D341Med (cell line): Measurements from ENCODE around the gene CFAP45.

Experiments
- DNase-seq: peaks from one replicate; pipeline ENCODE4 v3.0.0; 2012; ENCODE audit warnings: low spot score

The CFAP45 gene

DNA sequence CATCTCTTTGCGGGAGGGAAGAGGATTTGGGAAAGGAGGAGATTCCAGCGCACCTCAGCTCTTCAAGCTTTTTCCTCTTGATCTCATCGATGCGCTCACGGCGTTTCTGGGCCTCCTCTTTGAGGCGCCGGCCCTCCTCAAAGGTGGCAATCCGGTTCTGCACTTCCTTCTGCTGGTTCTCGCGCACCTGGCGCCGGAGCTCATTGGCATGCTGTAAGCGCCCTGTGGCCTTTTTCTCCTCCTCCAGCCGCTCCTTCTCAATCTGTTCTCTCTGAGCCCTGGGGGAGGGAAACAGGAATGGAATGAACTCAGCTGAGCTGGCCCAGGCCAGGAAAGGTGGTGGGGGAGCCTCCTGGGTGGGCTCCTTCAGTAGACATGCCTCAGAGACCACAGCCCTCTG, 27.1 kb downstream of the CFAP45 start:
- DNase-seq = no peak

DNA sequence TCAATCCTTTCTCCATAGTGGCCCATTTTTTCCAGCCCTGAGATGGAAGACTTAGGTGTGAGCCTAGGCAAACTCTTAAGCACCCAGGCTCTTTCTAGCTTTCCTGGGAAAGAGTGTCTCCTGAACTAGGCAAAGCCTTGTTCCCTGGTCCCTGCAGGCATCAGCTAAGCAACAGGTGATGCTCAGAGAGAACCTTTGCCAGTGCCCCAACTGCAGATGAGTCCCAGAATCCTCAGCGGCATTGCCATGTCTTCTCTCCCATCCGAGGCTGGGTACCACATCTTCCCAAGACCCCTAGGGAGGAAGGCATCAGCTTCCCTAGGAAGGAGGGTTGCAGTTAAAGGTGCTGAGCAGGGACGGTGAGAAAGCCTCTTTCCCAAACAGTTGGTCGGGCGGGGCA, 29.3 kb downstream of the CFAP45 start:
- DNase-seq = no peak

DNA sequence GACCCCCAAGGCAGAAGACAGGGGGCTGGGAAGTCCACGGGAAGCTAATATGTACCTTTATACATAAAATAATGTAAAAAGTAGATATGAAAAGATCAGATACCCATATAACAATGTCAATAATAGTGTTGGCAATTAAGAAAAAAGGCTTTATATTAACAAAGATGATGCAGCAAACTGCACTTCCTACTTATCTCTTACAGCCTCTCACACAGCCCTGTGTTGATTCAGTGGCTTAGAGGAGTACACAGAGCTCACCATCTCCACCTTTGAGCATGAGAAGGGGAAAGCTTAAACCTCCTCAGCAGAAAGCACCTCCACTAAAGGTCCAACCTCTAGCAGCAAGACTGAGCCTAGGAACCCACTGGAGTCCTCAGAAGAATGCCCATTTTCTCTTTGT, 30.4 kb downstream of the CFAP45 start:
- DNase-seq = no peak

DNA sequence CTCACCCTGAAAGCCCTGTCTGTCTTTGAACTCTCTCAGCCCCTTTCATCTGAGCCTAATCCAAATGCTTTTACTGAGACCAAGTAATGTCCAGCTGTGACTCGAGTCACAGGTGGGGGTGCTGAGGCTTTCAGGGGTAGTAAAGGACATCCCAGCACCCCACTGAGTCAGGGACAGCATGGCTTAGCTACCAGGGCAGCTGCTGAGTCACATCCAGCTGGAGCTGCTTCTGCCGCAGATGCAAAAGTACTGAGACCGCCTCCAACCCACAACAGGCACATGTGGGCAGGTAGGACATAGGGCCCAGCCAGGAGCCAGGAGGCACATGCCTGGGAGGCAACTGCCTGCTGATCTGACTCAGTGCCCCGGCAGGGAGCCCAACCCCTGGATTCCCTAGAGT, 30.8 kb downstream of the CFAP45 start:
- no peak for DNase-seq

DNA sequence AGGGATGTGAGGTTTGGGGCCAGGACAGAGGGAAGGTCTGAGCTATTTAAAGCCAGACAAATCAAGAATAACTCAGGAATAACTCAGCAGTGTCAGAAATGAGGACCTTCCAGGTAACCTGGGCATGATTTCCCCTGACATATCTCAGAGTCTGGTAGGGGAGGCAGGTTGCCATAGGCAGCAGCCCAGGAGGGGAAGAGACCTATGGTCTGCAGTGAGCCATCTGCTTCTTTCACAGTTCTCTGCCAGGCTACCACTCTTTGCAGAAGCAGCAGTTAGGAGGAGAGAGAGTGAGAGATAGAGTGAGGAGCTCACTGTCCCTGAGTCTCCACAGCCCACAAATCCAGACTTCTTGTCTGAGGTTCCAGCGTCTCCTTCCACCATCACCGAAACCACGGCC, 31.2 kb downstream of the CFAP45 start:
- no peak for DNase-seq

DNA sequence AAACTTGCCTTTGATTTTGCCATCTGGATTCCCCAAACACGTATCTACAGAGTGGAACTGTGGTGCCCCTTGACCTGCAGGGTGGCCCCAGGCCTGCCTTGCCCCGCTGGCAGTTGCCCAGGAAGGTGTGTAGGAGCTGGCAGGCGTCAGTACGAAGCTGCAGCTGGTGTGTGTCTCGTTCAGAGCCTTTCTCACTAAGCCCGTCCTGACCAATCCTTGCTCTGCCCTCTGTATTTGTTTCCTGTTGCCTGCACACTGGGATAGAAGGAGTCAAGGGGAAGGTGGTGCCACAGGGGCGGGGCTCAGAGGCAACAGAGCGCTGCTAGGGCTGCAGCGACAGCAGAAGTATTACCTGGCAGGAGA, 32.3 kb downstream of the CFAP45 start:
- peak; percentile 84 for DNase-seq

DNA sequence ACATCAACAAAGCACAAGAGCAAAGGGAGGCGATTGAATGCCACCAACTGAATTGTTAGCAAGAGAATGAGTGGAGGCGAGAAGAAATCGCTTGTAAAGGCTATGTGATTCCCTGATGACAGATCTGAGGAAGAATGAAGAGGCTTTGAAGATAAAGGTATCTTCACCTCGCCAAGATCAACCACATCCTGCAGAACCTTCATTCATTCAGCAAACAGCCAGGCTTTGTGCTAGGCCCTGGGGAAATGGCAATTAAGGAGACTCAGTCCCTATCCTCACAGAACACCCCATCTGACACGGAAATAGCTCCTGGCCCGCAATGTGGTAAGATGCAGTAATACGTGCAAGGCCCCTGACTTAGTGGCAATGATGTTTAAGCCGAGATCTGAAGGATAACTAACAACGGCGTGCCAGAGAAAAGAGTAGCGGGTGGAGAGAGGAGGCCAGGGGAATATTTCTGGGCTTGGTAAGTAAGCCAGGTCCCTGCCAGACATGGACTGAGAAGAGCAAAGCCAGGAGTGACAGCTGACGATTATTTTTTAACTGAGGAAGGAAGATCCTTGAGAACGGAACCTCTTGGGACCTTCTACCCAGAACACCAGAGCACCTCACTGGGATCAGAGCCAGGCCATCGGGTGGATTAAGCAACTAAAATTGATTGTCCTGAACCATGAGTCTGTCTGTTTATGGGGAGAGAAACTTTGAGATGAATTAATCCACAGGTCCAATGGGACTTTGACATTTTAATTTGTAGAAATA, 32.9 kb downstream of the CFAP45 start:
- peak; percentile 55 for DNase-seq

DNA sequence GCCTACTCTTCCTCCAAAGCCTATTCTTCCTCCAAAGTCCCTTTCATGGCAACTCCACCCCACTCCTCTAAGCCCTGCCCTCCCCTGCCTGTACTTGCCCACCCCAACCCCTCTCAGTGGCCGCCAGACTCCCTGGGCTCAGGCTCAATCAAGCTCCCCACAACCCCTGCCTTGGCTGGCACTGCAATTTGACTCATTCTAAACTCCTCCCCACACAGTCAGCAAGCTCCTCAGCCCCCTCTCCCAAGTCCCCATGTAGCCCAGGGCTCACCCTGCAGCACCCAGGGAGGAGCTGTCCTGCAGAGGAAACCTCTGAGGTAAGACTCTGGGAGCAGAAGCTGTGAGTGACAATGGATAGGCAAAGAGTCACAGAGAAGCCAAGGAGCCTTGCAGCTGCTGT, 33.9 kb downstream of the CFAP45 start:
- DNase-seq = no peak

DNA sequence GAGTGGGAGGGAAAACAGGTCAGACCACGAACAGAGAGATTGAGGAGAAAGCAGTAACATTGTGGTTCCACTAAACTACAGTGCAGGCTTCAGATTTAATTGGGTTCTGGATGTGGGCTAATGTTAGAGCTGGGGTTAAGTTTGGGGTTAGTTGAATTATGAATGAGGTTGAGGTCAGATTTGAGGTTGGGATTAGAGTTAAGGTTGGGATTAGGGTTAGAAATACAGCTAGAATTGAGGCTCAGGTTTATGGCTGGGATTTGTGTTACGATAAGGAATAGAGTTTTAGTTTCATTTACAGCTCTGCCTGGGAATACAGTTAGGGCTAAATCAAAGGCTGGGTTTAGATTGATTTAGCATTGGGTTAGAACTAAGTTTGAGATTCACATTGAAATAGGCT, 35.7 kb downstream of the CFAP45 start:
- no peak for DNase-seq

DNA sequence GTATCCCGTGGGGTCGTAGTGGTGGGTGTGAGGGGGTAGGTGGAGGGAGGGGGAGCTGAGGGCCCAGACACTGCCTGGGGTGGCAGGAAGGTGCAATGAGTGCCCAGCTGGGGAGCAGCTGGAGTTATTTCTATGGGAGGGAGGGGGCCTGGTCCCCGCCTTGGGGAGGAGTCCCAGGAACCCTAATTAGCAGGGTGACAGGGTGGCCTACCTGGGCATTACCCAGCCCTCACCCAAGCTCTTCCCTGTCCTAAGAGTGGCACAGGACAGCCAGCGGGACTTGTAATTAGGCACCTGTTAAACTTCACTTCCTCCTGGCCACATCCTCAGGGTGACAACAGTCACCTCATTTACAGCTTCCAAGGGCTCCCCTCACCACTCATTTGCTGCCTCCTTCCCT, 37.4 kb downstream of the CFAP45 start, which contains the start of gene VSIG8:
VSIG8 (minus strand) TSS at position 101 of the 400 bp plus-strand sequence. CDS start 136 bp downstream, outside the sequence.
- DNase-seq = no peak

DNA sequence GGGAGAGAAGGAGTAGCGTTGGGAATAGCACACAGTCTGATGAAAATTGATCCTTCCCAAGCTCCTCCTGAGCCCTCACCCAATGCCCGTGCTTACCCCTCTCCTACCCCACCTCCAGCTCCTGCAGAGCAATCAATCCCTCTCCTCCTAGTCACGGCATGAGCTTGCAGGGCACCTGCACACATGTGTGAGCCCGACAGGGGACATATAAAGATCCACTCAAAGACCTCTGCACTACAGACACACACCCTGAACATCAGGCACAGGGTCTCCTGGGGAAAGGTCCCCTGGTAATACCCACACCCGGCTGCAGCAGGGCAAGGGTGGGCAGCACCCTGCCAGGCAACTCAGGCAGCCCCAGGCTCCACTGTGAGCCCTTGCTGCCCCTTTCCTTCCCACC, 37.9 kb downstream of the CFAP45 start:
- DNase-seq = no peak

DNA sequence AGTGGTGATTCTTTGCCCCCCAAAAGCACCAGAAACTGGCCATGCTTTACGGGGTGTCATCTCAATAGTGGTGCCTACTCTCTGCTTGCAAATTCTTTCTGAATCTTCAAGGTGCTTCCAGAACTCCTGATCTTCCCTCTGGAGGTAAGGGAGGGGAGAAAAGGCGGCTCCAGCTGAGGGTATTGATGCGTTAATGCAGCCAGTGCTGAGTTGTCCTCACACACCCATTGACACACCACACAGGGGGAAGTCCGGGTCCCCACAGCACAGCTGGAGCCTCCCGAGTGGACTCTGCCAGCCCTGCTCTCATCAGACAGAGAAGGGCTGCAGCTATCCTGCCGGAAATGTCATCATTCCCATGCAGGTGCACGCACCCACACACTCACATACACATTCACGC, 38.7 kb downstream of the CFAP45 start:
- DNase-seq = no peak

DNA sequence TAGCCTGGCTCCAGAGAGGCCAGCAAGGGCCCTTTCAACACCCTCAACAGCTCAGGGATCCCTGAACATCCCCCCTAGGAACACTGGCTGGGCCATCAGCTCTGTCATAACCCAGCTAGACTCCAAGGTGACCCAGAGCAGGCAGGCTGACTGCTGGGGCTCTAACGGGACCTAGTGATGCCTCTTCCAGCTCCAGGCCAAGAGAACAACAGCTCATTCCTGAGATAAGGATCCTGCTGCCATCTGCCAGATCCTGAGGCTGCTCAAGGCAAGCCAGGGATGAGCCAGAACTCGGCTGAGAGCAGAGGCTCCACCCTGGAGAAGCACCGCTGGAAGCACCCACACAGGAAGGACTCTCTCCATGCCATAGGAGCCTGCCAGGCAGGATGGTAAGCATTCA, 39.5 kb downstream of the CFAP45 start:
- no peak for DNase-seq

DNA sequence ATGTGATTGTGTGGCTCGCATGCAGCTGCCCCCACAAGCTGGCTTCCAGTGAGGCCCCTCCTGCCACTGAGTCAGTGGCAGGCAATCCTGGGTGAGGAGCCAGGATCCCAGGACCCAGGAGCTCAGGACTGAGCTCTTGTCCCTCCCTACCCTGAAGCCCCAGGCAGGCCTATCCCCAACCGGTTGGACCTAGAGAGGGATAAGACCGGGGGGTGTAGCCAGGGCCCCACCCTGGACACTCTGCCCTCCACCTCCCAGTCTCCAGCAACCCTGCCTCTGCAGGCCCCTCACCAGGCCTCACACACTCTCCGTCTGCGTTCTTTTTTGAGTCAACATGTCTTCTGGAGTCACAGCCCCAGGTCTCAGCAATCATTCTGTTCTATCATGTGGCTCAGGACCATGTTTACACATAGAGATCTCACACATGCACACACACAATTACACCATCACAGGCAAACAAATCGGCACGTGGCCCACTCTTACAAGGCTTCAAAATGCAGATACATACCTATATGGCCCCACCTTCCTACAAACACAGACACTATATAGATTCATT, 40.1 kb downstream of the CFAP45 start:
- DNase-seq = no peak

DNA sequence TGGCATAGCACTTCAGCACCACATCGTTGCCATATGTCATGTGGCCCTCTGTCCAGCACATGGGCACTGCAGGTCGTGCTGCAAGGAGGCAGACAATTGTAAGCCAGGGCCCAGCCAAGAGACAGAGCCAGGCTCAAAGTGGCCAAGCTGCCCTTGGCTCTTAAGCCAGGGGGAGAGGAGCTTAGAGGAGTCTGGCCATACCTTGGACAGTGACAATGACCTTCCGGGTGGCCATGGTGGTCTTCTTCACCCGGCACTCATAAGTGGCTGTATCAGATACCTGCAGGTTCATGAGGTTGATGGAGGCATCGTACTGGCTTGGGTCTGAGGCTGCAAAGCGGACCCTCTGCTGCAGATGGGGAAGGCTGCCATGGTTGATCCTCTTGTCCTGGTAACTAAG, 42.1 kb downstream of the CFAP45 start:
- DNase-seq = no peak

DNA sequence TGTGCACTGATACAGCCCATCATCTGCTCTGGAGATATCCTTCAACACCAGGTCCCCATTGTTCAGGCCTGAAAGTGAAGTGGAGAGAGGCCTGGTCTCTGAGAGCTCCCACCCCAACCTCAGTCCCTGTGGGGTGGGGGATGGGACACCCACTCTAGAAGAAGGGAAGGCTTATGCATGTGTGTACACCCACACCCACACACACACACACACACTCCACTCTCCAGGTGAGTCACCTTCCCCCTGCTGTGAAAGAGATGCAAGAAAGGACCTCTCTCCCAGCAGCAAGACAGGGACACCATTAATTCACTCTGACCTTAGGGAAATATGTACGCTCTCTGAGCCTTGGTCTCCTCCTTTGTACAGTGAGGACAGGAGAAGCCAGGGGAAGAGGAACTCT, 43.4 kb downstream of the CFAP45 start:
- no peak for DNase-seq

DNA sequence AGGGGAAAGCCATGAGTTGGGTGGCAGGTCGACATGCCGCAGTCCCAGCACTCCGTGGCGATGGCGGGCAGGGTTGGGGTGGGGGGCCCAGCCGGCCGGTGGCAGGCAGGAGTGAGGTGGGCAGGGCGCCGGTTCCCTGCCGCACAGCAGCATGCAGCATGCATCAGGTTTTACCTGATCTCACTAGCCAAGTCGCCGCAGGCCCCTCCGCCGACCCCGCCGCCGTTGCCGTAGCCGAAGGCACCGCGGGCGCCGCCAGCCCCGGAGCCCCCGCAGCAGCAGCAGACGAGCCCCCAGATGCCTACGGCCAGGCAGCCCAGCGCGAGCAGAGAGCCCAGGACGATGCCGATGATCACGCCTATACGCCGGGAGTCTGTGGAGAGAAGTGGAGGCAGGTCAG, 44.3 kb downstream of the CFAP45 start:
- DNase-seq = no peak

DNA sequence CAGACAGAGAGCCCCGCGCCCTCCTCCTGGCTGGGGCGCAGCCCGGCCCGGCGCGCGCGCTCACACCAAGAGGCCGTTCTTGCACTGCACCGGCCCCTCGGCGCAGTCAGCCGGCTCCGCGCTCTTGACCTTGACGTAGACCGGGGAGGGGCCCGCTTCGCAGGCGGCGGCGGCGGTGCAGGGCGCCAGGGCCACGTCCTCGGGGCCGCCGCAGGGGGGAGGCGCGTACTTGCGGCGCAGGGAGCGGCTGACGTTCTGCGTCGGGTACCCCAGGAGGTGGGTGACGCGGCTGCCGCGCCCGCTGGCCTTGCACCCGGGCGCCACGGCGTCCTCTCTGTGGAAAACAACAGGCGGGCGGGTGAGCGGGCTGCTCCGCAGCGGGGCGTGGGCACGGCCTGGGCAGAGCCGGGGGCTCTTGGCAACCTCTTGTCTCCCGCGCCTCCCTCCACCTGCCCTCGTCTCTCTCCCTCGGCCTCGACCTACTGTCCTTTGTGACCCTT, 45.2 kb downstream of the CFAP45 start:
- peak; percentile 77 for DNase-seq

DNA sequence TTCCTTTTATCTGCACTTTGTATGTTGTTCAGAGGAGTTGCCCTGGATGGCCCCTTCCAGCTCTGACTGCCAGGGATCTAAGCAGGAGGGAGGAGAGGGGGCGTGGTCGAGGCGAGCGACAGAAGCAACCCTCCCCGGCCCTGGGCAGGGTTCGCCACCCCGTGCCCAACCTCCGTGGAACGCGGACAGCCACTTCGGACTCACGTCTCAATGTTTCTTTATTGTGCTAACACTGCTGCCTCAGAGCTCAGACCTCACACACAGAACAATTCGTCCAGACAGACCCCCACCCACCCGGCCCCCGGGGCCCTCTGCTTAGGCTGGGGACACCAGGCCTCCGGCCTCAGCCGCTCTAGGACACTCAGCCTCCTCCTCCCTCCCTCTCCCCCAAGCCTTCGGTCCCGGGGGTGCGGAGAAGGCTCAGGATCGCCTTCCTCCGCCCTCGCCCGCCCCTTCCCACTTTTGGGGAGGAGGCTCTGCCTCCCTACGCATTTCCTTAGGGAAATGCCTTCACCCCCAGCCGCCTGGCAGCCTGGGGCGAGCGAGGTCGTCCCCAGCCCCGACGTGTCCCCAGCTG, 45.8 kb downstream of the CFAP45 start:
- DNase-seq = peak; percentile 50

DNA sequence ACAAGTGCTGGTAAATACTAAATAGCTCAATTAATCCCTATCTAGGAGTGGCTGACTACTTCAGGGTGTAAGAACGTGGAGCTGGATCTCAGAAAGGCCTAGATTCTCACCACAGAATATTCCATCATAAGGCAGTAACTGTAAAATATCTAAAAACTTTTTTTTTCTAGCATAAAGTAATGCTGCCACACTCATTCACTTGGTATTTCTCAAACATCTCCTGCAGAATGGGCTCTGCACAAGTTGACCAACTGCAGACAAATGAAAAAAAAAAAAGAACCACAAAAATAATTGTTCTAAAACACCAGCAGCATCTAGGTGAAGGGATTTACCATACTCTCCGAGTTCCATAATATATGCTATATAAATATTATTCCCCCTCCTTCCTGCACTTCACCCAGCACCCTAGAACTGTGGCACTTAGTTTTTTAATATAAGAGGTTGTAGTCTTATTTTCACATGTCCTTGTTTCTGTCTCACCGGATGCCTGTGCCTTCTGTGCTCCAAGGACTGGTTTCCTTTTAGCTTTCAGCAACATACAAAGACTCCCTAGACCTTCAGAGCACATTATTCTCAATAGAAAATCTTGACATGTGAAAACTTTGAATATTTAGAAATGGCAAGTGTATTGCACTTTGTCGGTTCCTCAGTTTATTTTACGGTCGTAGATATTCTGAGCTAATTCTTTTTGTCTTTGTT, 46.4 kb downstream of the CFAP45 start:
- DNase-seq = no peak

DNA sequence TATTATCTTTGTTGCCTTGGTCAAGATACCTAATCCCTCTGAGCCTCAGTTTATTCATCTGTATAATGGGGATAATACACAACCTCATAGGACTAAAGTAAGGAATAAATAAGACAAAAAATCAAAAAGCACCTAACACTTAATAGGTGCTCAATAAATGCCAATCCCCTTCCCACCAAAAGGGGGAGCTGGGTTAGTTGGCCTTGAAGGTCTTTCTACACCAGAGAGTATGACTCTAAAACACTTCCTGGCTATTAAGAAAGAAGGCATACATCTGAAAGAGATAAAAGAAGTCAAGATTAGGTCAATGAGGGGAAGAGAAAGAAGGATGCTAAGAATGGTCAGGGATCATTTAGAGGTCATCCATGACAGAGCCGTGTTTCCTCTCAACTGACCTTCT, 48.6 kb downstream of the CFAP45 start:
- no peak for DNase-seq

DNA sequence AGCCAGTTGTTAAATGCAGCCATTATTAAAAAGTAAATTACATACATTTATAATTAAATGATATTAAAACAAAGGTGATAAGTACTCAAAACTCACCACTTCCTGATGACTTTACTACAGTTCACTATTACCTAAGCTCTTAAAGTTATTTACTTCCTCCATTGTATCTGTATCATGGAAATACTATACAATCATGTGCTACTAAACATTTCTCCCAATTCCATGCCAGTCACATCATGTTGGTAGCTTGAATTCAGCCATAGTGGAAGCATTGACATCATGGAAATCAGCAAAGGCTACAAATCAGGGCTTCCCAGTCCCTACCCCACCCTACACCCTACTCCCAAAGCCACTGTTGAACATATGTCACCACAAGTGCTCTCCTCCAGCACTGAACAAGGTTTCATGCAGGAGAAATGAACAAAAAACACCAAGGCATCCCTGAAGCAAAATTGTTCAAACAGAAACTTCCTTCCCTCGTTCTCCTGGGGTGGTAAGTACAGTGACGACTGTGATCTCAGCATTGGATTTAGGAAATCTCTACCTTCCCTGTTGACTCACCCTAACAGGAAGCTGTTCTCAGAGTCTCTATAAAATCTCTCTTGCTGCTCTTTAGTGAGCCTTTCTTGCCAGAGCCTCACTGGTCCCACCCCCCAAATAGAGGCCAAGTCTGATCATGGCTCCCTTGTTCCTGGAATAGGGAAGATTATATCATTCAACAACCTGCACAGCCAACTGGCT, 50.2 kb downstream of the CFAP45 start:
- no peak for DNase-seq
